Activated CD4-positive, alpha-beta T cell treated with anti-CD3 and anti-CD28 coated beads for 36 hours (primary cell): ENCODE data around the gene XPO6. TPM values are rescaled to one million over a fixed set of nuclear protein-coding genes. Genes with fewer than 3 reads are reported as not detected.
A peak's percentile ranks its signal among the peaks of the same experiment; 100 is the strongest.

Experiments used
- ATAC-seq: fragments of 200-7000 bp; cut with Tn5 transposase; one replicate; pipeline ENCODE4 v1.10.0; 2021; ENCODE audit warnings: mild to moderate bottlenecking, moderate library complexity
- CTCF ChIA-PET: fragments of 350-600 bp; sonication (Branson Sonifier 250); formaldehyde crosslinking; loops from one replicate; lab custom pipeline; 2021; ENCODE audit warnings: antibody characterized with exemption; lab: Charles Lee
- POLR2A ChIA-PET: fragments of 350-600 bp; sonication (Branson Sonifier 250); formaldehyde crosslinking; loops from one replicate; lab custom pipeline; 2021; ENCODE audit warnings: antibody characterized with exemption, inconsistent platforms; lab: Charles Lee
- DNase-seq: peaks from one replicate; pipeline ENCODE4 v3.0.0-alpha.2; 2020
- H3K27ac Mint-ChIP-seq: one replicate; pipeline ENCODE4 v1.8.0; 2021; ENCODE audit warnings: mixed read lengths
- H3K27me3 Mint-ChIP-seq: one replicate; pipeline ENCODE4 v1.8.0; 2021; ENCODE audit warnings: mixed read lengths
- H3K36me3 Mint-ChIP-seq: one replicate; pipeline ENCODE4 v1.8.0; 2021; ENCODE audit warnings: low read depth, mixed read lengths
- H3K4me1 Mint-ChIP-seq: one replicate; pipeline ENCODE4 v1.8.0; 2021; ENCODE audit warnings: mixed read lengths
- H3K4me3 Mint-ChIP-seq: one replicate; pipeline ENCODE4 v1.8.0; 2021; ENCODE audit warnings: mild to moderate bottlenecking, moderate library complexity, mixed read lengths
- H3K9me3 Mint-ChIP-seq: one replicate; pipeline ENCODE4 v1.8.0; 2021; ENCODE audit warnings: low read depth, mixed read lengths
- intact Hi-C, 2 experiments: fragments of 100-400 bp; cut with DNase I in 1 of 2; cut with micrococcal nuclease in 1 of 2; formaldehyde crosslinking; loops; one replicate each; pipeline versions ENCODE4 v1.14.2 to v1.15.1; 2022 to 2024; cut with DNase I, micrococcal nuclease
- total RNA-seq, 2 experiments: library from RNA; stranded (reverse); gene quantifications; one replicate each; pipeline ENCODE4 v1.2.3, GENCODE V29; 2021

XPO6 gene
- total RNA-seq, 2 experiments from 2014 or later = 241 to 368 TPM

GRCh38 chr16:28210264-28210663 lies 1.5 kb downstream of the XPO6 start:
- Mint-ChIP-seq H3K9me3 (peaks cover 2% of the 10 kb centered on the region), H3K36me3 (peaks cover 38% of the 10 kb centered on the region), H3K27ac (peak overlapping the region; percentile 95), H3K4me1 (peaks cover 37% of the 10 kb centered on the region), H3K27me3 (no peaks in the 10 kb centered on the region), H3K4me3 (peak overlapping the region; percentile 96)
- ChIA-PET CTCF (interaction anchor here (0.6 to 2.2 kb wide), 7 partner anchors 17 to 106 kb away, joined by 3 to 13 read pairs (median 4); no protein-coding TSS in a partner anchor), POLR2A (interaction anchor here (1.0 to 5.0 kb wide), 3 partner anchors 12 to 31 kb away, joined by 3 to 36 read pairs (median 4); no protein-coding TSS in a partner anchor)
- intact Hi-C loops = loop anchor here (2.0 to 5.0 kb wide), 6 partner anchors 15 to 1597 kb away; partner anchors contain the start of genes ATXN2L (in 1 of the 2) and MAZ (in 1 of the 2)
- ATAC-seq = no peak
- DNase-seq = no peak

- Mint-ChIP-seq H3K36me3 (peaks cover 38% of the 10 kb centered on the region), H3K27me3 (no peaks in the 10 kb centered on the region), H3K4me1 (peaks cover 37% of the 10 kb centered on the region), H3K27ac (peak overlapping the region; percentile 90), H3K4me3 (peak overlapping the region; percentile 96), H3K9me3 (peaks cover 2% of the 10 kb centered on the region)
- DNase-seq (no peak), ATAC-seq (no peak)
- ChIA-PET POLR2A (interaction anchor here (0.8 to 5.0 kb wide), 4 partner anchors 15 to 62 kb away, joined by 3 to 36 read pairs (median 4); no protein-coding TSS in a partner anchor), CTCF (interaction anchor here (0.7 to 1.7 kb wide), 7 partner anchors 17 to 138 kb away, joined by 3 to 6 read pairs (median 3); no protein-coding TSS in a partner anchor)
- intact Hi-C loops = loop anchor here in 1 of 2 experiments (1.0 kb wide), 1 partner anchor 15 kb away; no protein-coding TSS in a partner anchor
Measured at GRCh38 chr16:28208824-28209223, 2.9 kb downstream of the XPO6 start.

GRCh38 chr16:28208131-28208530 lies 3.6 kb downstream of the XPO6 start:
- H3K36me3 Mint-ChIP-seq = peaks cover 38% of the 10 kb centered on the region
- ATAC-seq (no peak), DNase-seq (no peak)
- intact Hi-C loops = no loop called here
- no peak overlapping the region for H3K4me3 Mint-ChIP-seq
- POLR2A ChIA-PET = interaction anchor here (1.0 to 5.0 kb wide), 2 partner anchors 15 to 61 kb away, joined by 3 to 36 read pairs; no protein-coding TSS in a partner anchor
- CTCF ChIA-PET = interaction anchor here (0.8 to 1.6 kb wide), 4 partner anchors 17 to 58 kb away, joined by 3 to 6 read pairs (median 3); no protein-coding TSS in a partner anchor
- peak overlapping the region; percentile 33 for H3K27ac Mint-ChIP-seq
- H3K9me3 Mint-ChIP-seq = peaks cover 2% of the 10 kb centered on the region
- no peaks in the 10 kb centered on the region for H3K27me3 Mint-ChIP-seq
- peaks cover 34% of the 10 kb centered on the region for H3K4me1 Mint-ChIP-seq

- ChIA-PET POLR2A (interaction anchor here (1.3 kb wide), 1 partner anchor 56 kb away, joined by 3 read pairs; no protein-coding TSS in a partner anchor), CTCF (interaction anchor here (0.6 to 1.6 kb wide), 4 partner anchors 16 to 647 kb away, joined by 3 to 6 read pairs (median 4); no protein-coding TSS in a partner anchor)
- intact Hi-C loops = no loop called here
- H3K36me3 Mint-ChIP-seq = peaks cover 38% of the 10 kb centered on the region
- no peak for DNase-seq
- peak overlapping the region; percentile 71 for H3K27ac Mint-ChIP-seq
- peaks cover 32% of the 10 kb centered on the region for H3K4me1 Mint-ChIP-seq
- no peak overlapping the region for H3K4me3 Mint-ChIP-seq
- no peak for ATAC-seq
- H3K27me3 Mint-ChIP-seq = no peaks in the 10 kb centered on the region
- H3K9me3 Mint-ChIP-seq = peaks cover 2% of the 10 kb centered on the region
Measured at GRCh38 chr16:28207399-28207798, 4.4 kb downstream of the XPO6 start.

- Mint-ChIP-seq H3K9me3 (no peaks in the 10 kb centered on the region), H3K27ac (no peak overlapping the region), H3K4me1 (peaks cover 33% of the 10 kb centered on the region), H3K27me3 (no peaks in the 10 kb centered on the region), H3K4me3 (no peak overlapping the region), H3K36me3 (peaks cover 42% of the 10 kb centered on the region)
- intact Hi-C loops = no loop called here
- DNase-seq (no peak), ATAC-seq (no peak)
- ChIA-PET POLR2A (interaction anchor here (1.3 kb wide), 1 partner anchor 55 kb away, joined by 3 read pairs; no protein-coding TSS in a partner anchor), CTCF (interaction anchor here (0.7 to 1.5 kb wide), 5 partner anchors 9 to 69 kb away, joined by 3 to 7 read pairs (median 4); no protein-coding TSS in a partner anchor)
Measured at GRCh38 chr16:28205974-28206373, 5.8 kb downstream of the XPO6 start.

GRCh38 chr16:28205117-28205899 lies 6.5 kb downstream of the XPO6 start:
- peaks cover 42% of the 10 kb centered on the region for H3K36me3 Mint-ChIP-seq
- H3K27me3 Mint-ChIP-seq = no peaks in the 10 kb centered on the region
- DNase-seq (no peak), ATAC-seq (no peak)
- no peak overlapping the region for H3K27ac Mint-ChIP-seq
- ChIA-PET CTCF (interaction anchor here (1.5 kb wide), 1 partner anchor 11 kb away, joined by 7 read pairs; no protein-coding TSS in a partner anchor), POLR2A (no interaction called here)
- H3K9me3 Mint-ChIP-seq = no peaks in the 10 kb centered on the region
- peaks cover 40% of the 10 kb centered on the region for H3K4me1 Mint-ChIP-seq
- no peak overlapping the region for H3K4me3 Mint-ChIP-seq
- intact Hi-C loops = no loop called here

- Mint-ChIP-seq H3K27me3 (no peaks in the 10 kb centered on the region), H3K4me3 (no peak overlapping the region), H3K9me3 (no peaks in the 10 kb centered on the region), H3K4me1 (peaks cover 45% of the 10 kb centered on the region), H3K36me3 (peaks cover 41% of the 10 kb centered on the region), H3K27ac (no peak overlapping the region)
- ChIA-PET POLR2A (no interaction called here), CTCF (interaction anchor here (0.6 to 3.1 kb wide), 2 partner anchors 11 to 355 kb away, joined by 3 to 19 read pairs; no protein-coding TSS in a partner anchor)
- ATAC-seq (no peak), DNase-seq (no peak)
- intact Hi-C loops = no loop called here
Measured at GRCh38 chr16:28204622-28205021, 7.1 kb downstream of the XPO6 start.

- peaks cover 40% of the 10 kb centered on the region for H3K36me3 Mint-ChIP-seq
- H3K27me3 Mint-ChIP-seq = no peaks in the 10 kb centered on the region
- peaks cover 43% of the 10 kb centered on the region for H3K4me1 Mint-ChIP-seq
- intact Hi-C loops = no loop called here
- H3K9me3 Mint-ChIP-seq = no peaks in the 10 kb centered on the region
- DNase-seq = no peak
- no peak overlapping the region for H3K4me3 Mint-ChIP-seq
- no peak for ATAC-seq
- ChIA-PET POLR2A (interaction anchor here (0.6 kb wide), 1 partner anchor 42 kb away, joined by 3 read pairs; no protein-coding TSS in a partner anchor), CTCF (interaction anchor here (0.6 to 3.1 kb wide), 2 partner anchors 10 to 356 kb away, joined by 3 to 19 read pairs; no protein-coding TSS in a partner anchor)
- no peak overlapping the region for H3K27ac Mint-ChIP-seq
Measured at GRCh38 chr16:28204204-28204603, 7.6 kb downstream of the XPO6 start.

GRCh38 chr16:28202147-28202746 lies 9.5 kb downstream of the XPO6 start:
- H3K27ac Mint-ChIP-seq = no peak overlapping the region
- POLR2A ChIA-PET = interaction anchor here (1.0 to 1.3 kb wide), 5 partner anchors 8 to 62 kb away, joined by 3 to 9 read pairs (median 3); no protein-coding TSS in a partner anchor
- H3K9me3 Mint-ChIP-seq = no peaks in the 10 kb centered on the region
- H3K4me3 Mint-ChIP-seq = peak overlapping the region; percentile 6
- ATAC-seq (peak; percentile 98), DNase-seq (peak; percentile 76)
- intact Hi-C loops = loop anchor here in 1 of 2 experiments (2.0 kb wide), 1 partner anchor 35 kb away; no protein-coding TSS in a partner anchor
- peaks cover 28% of the 10 kb centered on the region for H3K36me3 Mint-ChIP-seq
- H3K4me1 Mint-ChIP-seq = peaks cover 28% of the 10 kb centered on the region
- CTCF ChIA-PET = interaction anchor here (0.7 to 3.1 kb wide), 12 partner anchors 8 to 61 kb away, joined by 3 to 19 read pairs (median 4); no protein-coding TSS in a partner anchor
- no peaks in the 10 kb centered on the region for H3K27me3 Mint-ChIP-seq

- no peaks in the 10 kb centered on the region for H3K9me3 Mint-ChIP-seq
- POLR2A ChIA-PET = interaction anchor here (0.8 kb wide), 1 partner anchor 62 kb away, joined by 3 read pairs; no protein-coding TSS in a partner anchor
- peaks cover 33% of the 10 kb centered on the region for H3K36me3 Mint-ChIP-seq
- ATAC-seq (no peak), DNase-seq (no peak)
- H3K27ac Mint-ChIP-seq = peak overlapping the region; percentile 74
- peaks cover 34% of the 10 kb centered on the region for H3K4me1 Mint-ChIP-seq
- H3K27me3 Mint-ChIP-seq = no peaks in the 10 kb centered on the region
- intact Hi-C loops = no loop called here
- H3K4me3 Mint-ChIP-seq = no peak overlapping the region
- CTCF ChIA-PET = interaction anchor here (0.7 kb wide), 1 partner anchor 14 kb away, joined by 4 read pairs; no protein-coding TSS in a partner anchor
Measured at GRCh38 chr16:28200661-28201060, 11.1 kb downstream of the XPO6 start.
